HEK293 (cell line): ENCODE data around the gene ZNF224.

ENCODE experiments used
- BCL11A ChIP-seq: fragments of 450-650 bp; formaldehyde crosslinking; IDR thresholded peaks from 2 replicates; pipeline ENCODE4 v1.5.1; 2016; ENCODE audit warnings: low read depth, missing biosample characterization, missing genetic modification characterization
- ELK4 ChIP-seq: IDR thresholded peaks from 2 replicates; pipeline ENCODE4 v1.6.1; 2011; ENCODE audit warnings: mild to moderate bottlenecking, low read depth, low read length, borderline replicate concordance
- FEZF1 ChIP-seq: fragments of 450-650 bp; formaldehyde crosslinking; IDR thresholded peaks from 2 replicates; pipeline ENCODE4 v1.5.1; 2016; ENCODE audit warnings: missing biosample characterization, missing genetic modification characterization
- GFI1B ChIP-seq: fragments of 450-650 bp; formaldehyde crosslinking; IDR thresholded peaks from 2 replicates; pipeline ENCODE4 v1.5.1; 2016; ENCODE audit warnings: missing biosample characterization, missing genetic modification characterization
- GLIS1 ChIP-seq: fragments of 450-650 bp; formaldehyde crosslinking; IDR thresholded peaks from 2 replicates; pipeline ENCODE4 v1.5.1; 2016; ENCODE audit warnings: missing biosample characterization, missing genetic modification characterization
- KLF1 ChIP-seq: fragments of 450-650 bp; formaldehyde crosslinking; IDR thresholded peaks from 2 replicates; pipeline ENCODE4 v1.5.1; 2016; ENCODE audit warnings: missing biosample characterization, missing genetic modification characterization
- KLF7 ChIP-seq: fragments of 450-650 bp; formaldehyde crosslinking; IDR thresholded peaks from 2 replicates; pipeline ENCODE4 v1.5.1; 2016; ENCODE audit warnings: missing biosample characterization, missing genetic modification characterization, borderline replicate concordance
- KLF9 ChIP-seq: fragments of 450-650 bp; formaldehyde crosslinking; IDR thresholded peaks from 2 replicates; pipeline ENCODE4 v1.5.1; 2016; ENCODE audit warnings: missing biosample characterization, missing genetic modification characterization, low read depth
- PBX3 ChIP-seq: sonication (generic); formaldehyde crosslinking; IDR thresholded peaks from 2 replicates; pipeline ENCODE4 v1.8.1; 2022; ENCODE audit warnings: mild to moderate bottlenecking, moderate library complexity, missing genetic modification reagents
- PRDM1 ChIP-seq: fragments of 450-650 bp; formaldehyde crosslinking; IDR thresholded peaks from 2 replicates; pipeline ENCODE4; 2016; ENCODE audit warnings: missing biosample characterization, missing genetic modification characterization
- SALL2 ChIP-seq: fragments of 450-650 bp; formaldehyde crosslinking; IDR thresholded peaks from 2 replicates; pipeline ENCODE4 v1.5.0; 2017; ENCODE audit warnings: missing biosample characterization, mild to moderate bottlenecking, missing genetic modification characterization, borderline replicate concordance
- SCRT1 ChIP-seq: fragments of 450-650 bp; formaldehyde crosslinking; IDR thresholded peaks from 2 replicates; pipeline ENCODE4 v1.5.1; 2016; ENCODE audit warnings: missing biosample characterization, missing genetic modification characterization, borderline replicate concordance
- SP7 ChIP-seq: fragments of 450-650 bp; formaldehyde crosslinking; IDR thresholded peaks from 2 replicates; pipeline ENCODE4 v1.5.1; 2016; ENCODE audit warnings: missing biosample characterization, missing genetic modification characterization
- ZBTB21 ChIP-seq: fragments of 450-650 bp; formaldehyde crosslinking; IDR thresholded peaks from 2 replicates; pipeline ENCODE4 v1.5.1; 2017; ENCODE audit warnings: missing biosample characterization, missing genetic modification characterization
- ZBTB8A ChIP-seq: fragments of 450-650 bp; formaldehyde crosslinking; IDR thresholded peaks from 2 replicates; pipeline ENCODE4 v1.5.1; 2016; ENCODE audit warnings: missing biosample characterization, missing genetic modification characterization
- ZEB2 ChIP-seq: fragments of 450-650 bp; formaldehyde crosslinking; IDR thresholded peaks from 2 replicates; pipeline ENCODE4 v1.5.1; 2016; ENCODE audit warnings: missing biosample characterization, missing genetic modification characterization
- ZFHX2 ChIP-seq: fragments of 450-650 bp; formaldehyde crosslinking; conservative IDR thresholded peaks from 2 replicates; pipeline ENCODE4 v1.5.1; 2016; ENCODE audit warnings: missing biosample characterization, missing genetic modification characterization
- ZNF157 ChIP-seq: fragments of 450-650 bp; formaldehyde crosslinking; IDR thresholded peaks from 2 replicates; pipeline ENCODE4 v1.5.1; 2016; ENCODE audit warnings: missing biosample characterization, missing genetic modification characterization
- ZNF169 ChIP-seq: fragments of 450-650 bp; formaldehyde crosslinking; IDR thresholded peaks from 2 replicates; pipeline ENCODE4 v1.5.1; 2016; ENCODE audit warnings: missing biosample characterization, missing genetic modification characterization
- ZNF175 ChIP-seq: fragments of 450-650 bp; formaldehyde crosslinking; IDR thresholded peaks from 2 replicates; pipeline ENCODE4 v1.5.1; 2016; ENCODE audit warnings: missing biosample characterization, missing genetic modification characterization
- ZNF211 ChIP-seq: fragments of 450-650 bp; formaldehyde crosslinking; IDR thresholded peaks from 2 replicates; pipeline ENCODE4 v1.5.1; 2016; ENCODE audit warnings: low read depth, missing biosample characterization, missing genetic modification characterization
- ZNF23 ChIP-seq: fragments of 450-650 bp; formaldehyde crosslinking; IDR thresholded peaks from 2 replicates; pipeline ENCODE4 v1.5.1; 2016; ENCODE audit warnings: missing biosample characterization, missing genetic modification characterization, borderline replicate concordance
- ZNF24 ChIP-seq: fragments of 450-650 bp; formaldehyde crosslinking; IDR thresholded peaks from 2 replicates; pipeline ENCODE4 v1.5.1; 2016; ENCODE audit warnings: missing biosample characterization, missing genetic modification characterization
- ZNF335 ChIP-seq: fragments of 450-650 bp; formaldehyde crosslinking; conservative IDR thresholded peaks from 2 replicates; pipeline ENCODE4 v1.5.1; 2016; ENCODE audit warnings: missing biosample characterization, missing genetic modification characterization
- ZNF366 ChIP-seq: fragments of 450-650 bp; formaldehyde crosslinking; conservative IDR thresholded peaks from 2 replicates; pipeline ENCODE4 v1.5.1; 2016; ENCODE audit warnings: missing biosample characterization, missing genetic modification characterization
- ZNF37A ChIP-seq: fragments of 450-650 bp; IDR thresholded peaks from 2 replicates; pipeline ENCODE4 v1.5.1; 2018; ENCODE audit warnings: missing biosample characterization, missing genetic modification characterization
- ZNF426 ChIP-seq: fragments of 450-650 bp; formaldehyde crosslinking; IDR thresholded peaks from 2 replicates; pipeline ENCODE4 v1.5.1; 2017; ENCODE audit warnings: missing biosample characterization, missing genetic modification characterization, mild to moderate bottlenecking, inconsistent platforms, moderate library complexity
- ZNF473 ChIP-seq: fragments of 450-650 bp; formaldehyde crosslinking; IDR thresholded peaks from 2 replicates; pipeline ENCODE4 v1.5.1; 2017; ENCODE audit warnings: missing biosample characterization, missing genetic modification characterization
- ZNF510 ChIP-seq: fragments of 450-650 bp; formaldehyde crosslinking; IDR thresholded peaks from 2 replicates; pipeline ENCODE4 v1.5.1; 2018; ENCODE audit warnings: mild to moderate bottlenecking, missing genetic modification characterization, missing biosample characterization; ENCODE audit not compliant: insufficient replicate concordance
- ZNF548 ChIP-seq: fragments of 450-650 bp; formaldehyde crosslinking; IDR thresholded peaks from 2 replicates; pipeline ENCODE4 v1.5.1; 2016; ENCODE audit warnings: missing biosample characterization, missing genetic modification characterization
- ZNF585B ChIP-seq: fragments of 450-650 bp; formaldehyde crosslinking; IDR thresholded peaks from 2 replicates; pipeline ENCODE4 v1.5.1; 2016; ENCODE audit warnings: missing biosample characterization, missing genetic modification characterization
- ZNF610 ChIP-seq: fragments of 450-650 bp; formaldehyde crosslinking; IDR thresholded peaks from 2 replicates; pipeline ENCODE4 v1.5.1; 2016; ENCODE audit warnings: missing biosample characterization, missing genetic modification characterization, borderline replicate concordance
- ZNF626 ChIP-seq: fragments of 450-650 bp; sonication (Bioruptor Pico); formaldehyde crosslinking; IDR thresholded peaks from 2 replicates; pipeline ENCODE4 v1.5.1; 2018; ENCODE audit warnings: missing biosample characterization, missing genetic modification characterization, inconsistent platforms
- ZNF664 ChIP-seq: fragments of 450-650 bp; formaldehyde crosslinking; IDR thresholded peaks from 2 replicates; pipeline ENCODE4 v1.5.1; 2016; ENCODE audit warnings: missing biosample characterization, missing genetic modification characterization
- ZNF701 ChIP-seq: fragments of 450-650 bp; formaldehyde crosslinking; IDR thresholded peaks from 2 replicates; pipeline ENCODE4 v1.5.1; 2016; ENCODE audit warnings: missing biosample characterization, missing genetic modification characterization
- ZNF768 ChIP-seq: fragments of 450-650 bp; formaldehyde crosslinking; IDR thresholded peaks from 2 replicates; pipeline ENCODE4 v1.5.1; 2018; ENCODE audit warnings: missing biosample characterization, mild to moderate bottlenecking, missing genetic modification characterization
- ZNF837 ChIP-seq: fragments of 450-650 bp; formaldehyde crosslinking; IDR thresholded peaks from 2 replicates; pipeline ENCODE4 v1.5.1; 2016; ENCODE audit warnings: missing biosample characterization, missing genetic modification characterization
- ZXDB ChIP-seq: fragments of 450-650 bp; formaldehyde crosslinking; IDR thresholded peaks from 2 replicates; pipeline ENCODE4 v1.5.1; 2016; ENCODE audit warnings: missing biosample characterization, missing genetic modification characterization

The ZNF224 gene

GRCh38 chr19:44071824-44072542, 22.2 kb upstream of the ZNF224 start, which contains the start of gene ZNF284 (continued):
- TF ChIP-seq KLF1 (tag by site-specific recombination) (peak; percentile 59), ZNF335 (tag by site-specific recombination) (peak; percentile 100), ZNF426 (tag by site-specific recombination) (no peak), ZNF211 (tag by site-specific recombination) (no peak), ZNF701 (tag by site-specific recombination) (0 out of 2 replicates have a peak, but pooled peaks have one; percentile 20), ZNF366 (tag by site-specific recombination) (peak; percentile 86), ZNF510 (tag by site-specific recombination) (no peak), ZNF548 (tag by site-specific recombination) (no peak), ZFHX2 (tag by site-specific recombination) (peak; percentile 72), ZXDB (peak; percentile 97), KLF9 (tag by site-specific recombination) (peak; percentile 86), ZNF175 (tag by site-specific recombination) (no peak), ZNF24 (tag by site-specific recombination) (peak; percentile 75; the same call in 1 of the 2 replicates), ZNF473 (tag by site-specific recombination) (no peak), BCL11A (no peak), SALL2 (tag by site-specific recombination) (no peak), ZBTB21 (tag by site-specific recombination) (peak; percentile 97), ZNF23 (tag by site-specific recombination) (no peak), KLF7 (tag by site-specific recombination) (no peak), ELK4 (no peak), ZBTB8A (tag by site-specific recombination) (no peak; the same call in none of the 2 replicates), ZNF37A (tag by site-specific recombination) (no peak), ZNF837 (no peak), ZNF585B (tag by site-specific recombination) (no peak), ZNF626 (tag by site-specific recombination) (no peak), ZNF169 (tag by site-specific recombination) (no peak), SCRT1 (tag by site-specific recombination) (peak; percentile 98), ZEB2 (tag by site-specific recombination) (peak; percentile 95), ZNF610 (tag by site-specific recombination) (peak; percentile 82; the same call in 1 of the 2 replicates), ZNF664 (tag by site-specific recombination) (0 out of 2 replicates have a peak, but pooled peaks have one; percentile 29), PRDM1 (tag by site-specific recombination) (no peak), PBX3 (CRISPR knock-in tag) (no peak), SP7 (tag by site-specific recombination) (peak; percentile 87), ZNF157 (tag by site-specific recombination) (no peak), GLIS1 (tag by site-specific recombination) (peak; percentile 99), GFI1B (tag by site-specific recombination) (no peak), ZNF768 (tag by site-specific recombination) (no peak; the same call in 1 of the 2 replicates), FEZF1 (no peak)
